ENCODE data around the gene RAB31.
"Not testable (repeated sequence)": the region's sequence is repeated elsewhere in the genome, so short reads cannot be mapped to it uniquely, and the experiment has no call there.

Gene RAB31

GRCh38 chr18:9755615-9756014 lies 47.5 kb downstream of the RAB31 start:
- in situ Hi-C loops (cut with HindIII; ENCODE audit: low sequenced_read_pairs) = no loop called here

- in situ Hi-C loops (cut with HindIII; ENCODE audit: low sequenced_read_pairs) = no loop called here
Measured at GRCh38 chr18:9756271-9756932, 48.3 kb downstream of the RAB31 start.

GRCh38 chr18:9756933-9757470 lies 48.9 kb downstream of the RAB31 start:
- in situ Hi-C loops (cut with HindIII; ENCODE audit: low sequenced_read_pairs) = no loop called here

- in situ Hi-C loops (cut with HindIII; ENCODE audit: low sequenced_read_pairs) = no loop called here
Measured at GRCh38 chr18:9757827-9758621, 49.9 kb downstream of the RAB31 start.

GRCh38 chr18:9758624-9759075 lies 50.5 kb downstream of the RAB31 start:
- in situ Hi-C loops (cut with HindIII; ENCODE audit: low sequenced_read_pairs) = no loop called here

GRCh38 chr18:9760641-9761040 lies 52.5 kb downstream of the RAB31 start:
- in situ Hi-C loops (cut with HindIII; ENCODE audit: low sequenced_read_pairs) = no loop called here

- in situ Hi-C loops (cut with HindIII; ENCODE audit: low sequenced_read_pairs) = no loop called here
Measured at GRCh38 chr18:9762526-9762925, 54.4 kb downstream of the RAB31 start.

GRCh38 chr18:9763157-9763556 lies 55.1 kb downstream of the RAB31 start:
- in situ Hi-C loops (cut with HindIII; ENCODE audit: low sequenced_read_pairs) = no loop called here

- in situ Hi-C loops (cut with HindIII; ENCODE audit: low sequenced_read_pairs) = no loop called here
Measured at GRCh38 chr18:9764011-9764481, 55.9 kb downstream of the RAB31 start.

- in situ Hi-C loops (cut with HindIII; ENCODE audit: low sequenced_read_pairs) = loop anchor here (5.0 kb wide), 1 partner anchor 47 kb away; no protein-coding TSS in a partner anchor
Measured at GRCh38 chr18:9765501-9765900, 57.4 kb downstream of the RAB31 start.

- in situ Hi-C loops (cut with HindIII; ENCODE audit: low sequenced_read_pairs) = loop anchor here (5.0 kb wide), 1 partner anchor 46 kb away; no protein-coding TSS in a partner anchor
Measured at GRCh38 chr18:9766076-9766481, 58.0 kb downstream of the RAB31 start.

- in situ Hi-C loops (cut with HindIII; ENCODE audit: low sequenced_read_pairs) = loop anchor here (5.0 kb wide), 1 partner anchor 46 kb away; no protein-coding TSS in a partner anchor
Measured at GRCh38 chr18:9766740-9767139, 58.6 kb downstream of the RAB31 start.

- in situ Hi-C loops (cut with HindIII; ENCODE audit: low sequenced_read_pairs) = loop anchor here (5.0 kb wide), 1 partner anchor 44 kb away; no protein-coding TSS in a partner anchor
Measured at GRCh38 chr18:9768071-9768691, 60.1 kb downstream of the RAB31 start.

GRCh38 chr18:9770111-9770510 lies 62.0 kb downstream of the RAB31 start:
- in situ Hi-C loops (cut with HindIII; ENCODE audit: low sequenced_read_pairs) = not testable (repeated sequence)

- in situ Hi-C loops (cut with HindIII; ENCODE audit: low sequenced_read_pairs) = no loop called here
Measured at GRCh38 chr18:9771261-9771976, 63.3 kb downstream of the RAB31 start.

GRCh38 chr18:9771977-9772660 lies 64.0 kb downstream of the RAB31 start:
- in situ Hi-C loops (cut with HindIII; ENCODE audit: low sequenced_read_pairs) = no loop called here

- in situ Hi-C loops (cut with HindIII; ENCODE audit: low sequenced_read_pairs) = no loop called here
Measured at GRCh38 chr18:9772847-9773677, 65.0 kb downstream of the RAB31 start.

- in situ Hi-C loops (cut with HindIII; ENCODE audit: low sequenced_read_pairs) = no loop called here
Measured at GRCh38 chr18:9774150-9774549, 66.0 kb downstream of the RAB31 start.

- in situ Hi-C loops (cut with HindIII; ENCODE audit: low sequenced_read_pairs) = no loop called here
Measured at GRCh38 chr18:9775178-9775577, 67.1 kb downstream of the RAB31 start.
